GM12864 (cell line): ENCODE data around the gene INPP4B.

ENCODE experiments used
- DNase-seq: peaks from one replicate; pipeline ENCODE4 v3.0.0-alpha.2; 2011; ENCODE audit warnings: low read depth
- H3K4me3 ChIP-seq: 2 replicates; pipeline ENCODE4 v1.5.1; 2011; ENCODE audit warnings: mild to moderate bottlenecking, low read depth, low read length, control low read depth
- CTCF ChIP-seq: IDR thresholded peaks from 2 replicates; pipeline ENCODE4 v1.5.1; 2011; ENCODE audit warnings: low read depth, mild to moderate bottlenecking, moderate library complexity, low read length, control low read depth, inconsistent platforms; ENCODE audit errors: missing control alignments

The INPP4B gene

GRCh38 chr4:142021761-142022160 is 824.3 kb downstream of the INPP4B start:
- no peak for DNase-seq
- H3K4me3 ChIP-seq, result no peak overlapping the region
- no peak for TF ChIP-seq CTCF

- no peak for DNase-seq
- no peak for TF ChIP-seq CTCF
- H3K4me3 ChIP-seq, result no peak overlapping the region
Observed at GRCh38 chr4:142021181-142021580, 824.9 kb downstream of the INPP4B start.

GRCh38 chr4:142016031-142016430 is 830.1 kb downstream of the INPP4B start:
- DNase-seq, result no peak
- H3K4me3 ChIP-seq, result no peak overlapping the region
- TF ChIP-seq CTCF, result no peak

- H3K4me3 ChIP-seq, result no peak overlapping the region
- no peak for TF ChIP-seq CTCF
- no peak for DNase-seq
Observed at GRCh38 chr4:142009751-142010150, 836.4 kb downstream of the INPP4B start.

- DNase-seq, result no peak
- H3K4me3 ChIP-seq, result no peak overlapping the region
- TF ChIP-seq CTCF, result no peak
Observed at GRCh38 chr4:142005519-142005918, 840.6 kb downstream of the INPP4B start.

GRCh38 chr4:141999446-142000143 is 846.5 kb downstream of the INPP4B start:
- TF ChIP-seq CTCF, result no peak
- no peak overlapping the region for H3K4me3 ChIP-seq
- no peak for DNase-seq

GRCh38 chr4:141995056-141995455 is 851.0 kb downstream of the INPP4B start:
- DNase-seq, result no peak
- TF ChIP-seq CTCF, result no peak
- H3K4me3 ChIP-seq, result no peak overlapping the region
